AML-193 (cell line): Measurements from ENCODE around the gene LMAN1.

ENCODE experiments used
- DNase-seq, 2 experiments: peaks; one replicate each; lab custom pipeline; 2025; lab: John Stamatoyannopoulos, UW

LMAN1 gene

GRCh38 chr18:59358712-59359575 is at the start of gene LMAN1:
LMAN1 (minus strand) TSS chr18:59359265; CDS start chr18:59359244, 21 bp downstream.
- peak; percentile 58 to 77 for DNase-seq

- peak; percentile 33 to 65 for DNase-seq
These were observed 43.5 kb upstream of the LMAN1 start for GRCh38 chr18:59402432-59403090.

GRCh38 chr18:59400407-59400806 is 41.3 kb upstream of the LMAN1 start:
- no peak for DNase-seq

GRCh38 chr18:59395226-59396175 is 36.4 kb upstream of the LMAN1 start:
- DNase-seq: no peak

- no peak for DNase-seq
These were observed 34.3 kb upstream of the LMAN1 start for GRCh38 chr18:59393381-59393780.

- DNase-seq: no peak
These were observed 29.8 kb upstream of the LMAN1 start for GRCh38 chr18:59388817-59389216.

GRCh38 chr18:59387687-59388565 is 28.9 kb upstream of the LMAN1 start:
- no peak for DNase-seq

GRCh38 chr18:59386909-59387686 is 28.0 kb upstream of the LMAN1 start:
- no peak for DNase-seq

GRCh38 chr18:59385191-59385590 is 26.1 kb upstream of the LMAN1 start:
- DNase-seq: no peak

GRCh38 chr18:59383851-59384250 is 24.8 kb upstream of the LMAN1 start:
- no peak for DNase-seq

GRCh38 chr18:59382383-59382782 is 23.3 kb upstream of the LMAN1 start:
- DNase-seq: no peak

- no peak for DNase-seq
These were observed 22.9 kb upstream of the LMAN1 start for GRCh38 chr18:59381949-59382348.

GRCh38 chr18:59380706-59381105 is 21.6 kb upstream of the LMAN1 start:
- no peak for DNase-seq

- no peak for DNase-seq
These were observed 20.9 kb upstream of the LMAN1 start for GRCh38 chr18:59379772-59380522.

GRCh38 chr18:59377613-59378337 is 18.7 kb upstream of the LMAN1 start:
- no peak for DNase-seq

- no peak for DNase-seq
These were observed 17.4 kb upstream of the LMAN1 start for GRCh38 chr18:59376351-59376935.

GRCh38 chr18:59374128-59374527 is 15.1 kb upstream of the LMAN1 start:
- no peak for DNase-seq

GRCh38 chr18:59372975-59373374 is 13.9 kb upstream of the LMAN1 start:
- no peak for DNase-seq

GRCh38 chr18:59360381-59360780 is 1.3 kb upstream of the LMAN1 start:
- no peak for DNase-seq
